ENCODE results near the gene KIAA0753. TPM values are rescaled to one million over a fixed set of nuclear protein-coding genes. Genes with fewer than 3 reads are reported as not detected.

KIAA0753 gene
- total and polyA plus RNA-seq, 2 of the 13 experiments (the other 11 are each of a cell fraction or from before 2014, with no cell fraction given): 5.2 to 9.1 TPM

- TF ChIP-seq MAZ (IDR thresholded peaks at IDR 0.05; ENCODE audit: borderline replicate concordance, low read depth, low read length) (no peak), MAZ (CRISPR knock-in tag; IDR thresholded peaks at IDR 0.05; ENCODE audit: low read depth) (no peak), ZNF124 (CRISPR knock-in tag; IDR thresholded peaks at IDR 0.05) (no peak), RERE (CRISPR knock-in tag; IDR thresholded peaks at IDR 0.05; ENCODE audit: low read depth) (no peak), NR2F6 (IDR thresholded peaks at IDR 0.05) (no peak), NR2F6 (CRISPR knock-in tag; IDR thresholded peaks at IDR 0.05) (no peak), LBX2 (CRISPR knock-in tag; IDR thresholded peaks at IDR 0.05; ENCODE audit: borderline replicate concordance) (no peak), KLF12 (CRISPR knock-in tag; IDR thresholded peaks at IDR 0.05; ENCODE audit: borderline replicate concordance) (no peak), ARNT2 (CRISPR knock-in tag; IDR thresholded peaks at IDR 0.05; ENCODE audit: low read depth) (no peak), ZNF543 (CRISPR knock-in tag; IDR thresholded peaks at IDR 0.05) (no peak), MAFK (conservative IDR thresholded peaks at IDR 0.05 in 1 of 2, IDR thresholded peaks at IDR 0.05 in 1 of 2; ENCODE audit: low read length in 2 of 2) (no peak)
Observed at GRCh38 chr17:6583411-6583810, 57.1 kb downstream of the KIAA0753 start (continued).
